HL-60/S4 treated with retinoic acid at 250 ng/mL for 4 days and 3 days (cell line): Measurements from ENCODE around the gene ZBTB6.
"Not testable (repeated sequence)": the region's sequence is repeated elsewhere in the genome, so short reads cannot be mapped to it uniquely, and the experiment has no call there.

Experiments used
- in situ Hi-C: fragments of 300-500 bp; cut with MboI; formaldehyde crosslinking; loops from 2 replicates; pipeline ENCODE4 v1.7.0; 2022; ENCODE audit warnings: low sequenced_read_pairs

The ZBTB6 gene

DNA sequence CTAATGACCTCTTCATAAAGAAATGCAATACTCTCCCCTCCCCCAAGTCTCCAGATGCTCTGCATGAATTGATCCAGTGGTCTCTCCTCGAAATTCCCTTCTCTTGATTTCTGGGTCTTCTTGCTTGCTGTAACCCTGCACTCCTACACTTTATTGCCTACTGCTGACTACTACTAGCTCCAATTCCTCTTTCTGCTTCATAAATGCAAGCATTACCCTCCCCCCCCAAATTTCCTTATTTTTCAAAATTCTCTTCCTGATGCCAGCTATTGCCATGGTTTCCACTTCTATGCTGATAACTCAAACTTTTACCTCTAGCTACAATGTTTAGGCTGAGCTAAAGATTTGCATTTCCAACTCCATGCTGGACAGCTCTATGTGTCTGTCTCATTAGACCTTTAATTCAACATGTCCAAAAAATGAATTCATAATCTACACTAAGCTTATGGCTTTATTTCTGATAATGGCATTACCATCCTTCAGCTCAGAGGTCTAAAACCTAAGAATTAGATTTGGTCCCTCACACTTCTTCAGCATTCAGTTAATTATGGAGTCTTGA, 16.8 kb upstream of the ZBTB6 start:
- in situ Hi-C loops, result no loop called here

DNA sequence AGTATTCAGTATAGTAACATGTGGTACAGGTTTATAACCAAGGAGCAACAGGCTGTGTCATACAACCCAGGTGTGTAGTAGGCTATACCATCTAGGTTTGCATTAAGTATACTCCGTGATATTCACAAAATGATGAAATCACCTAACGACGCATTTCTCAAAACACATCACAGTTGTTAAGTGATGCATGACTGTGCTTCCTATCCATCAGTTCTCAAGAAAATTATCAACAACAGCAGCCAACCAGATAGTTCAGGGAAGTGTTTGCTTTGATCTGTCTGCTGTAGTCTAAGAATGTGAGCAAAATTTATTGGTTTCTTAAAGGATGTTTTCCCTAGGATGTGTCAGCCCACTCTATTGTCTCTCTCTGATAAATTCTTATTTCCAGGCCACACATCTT, 10.8 kb upstream of the ZBTB6 start:
- in situ Hi-C loops, result no loop called here

DNA sequence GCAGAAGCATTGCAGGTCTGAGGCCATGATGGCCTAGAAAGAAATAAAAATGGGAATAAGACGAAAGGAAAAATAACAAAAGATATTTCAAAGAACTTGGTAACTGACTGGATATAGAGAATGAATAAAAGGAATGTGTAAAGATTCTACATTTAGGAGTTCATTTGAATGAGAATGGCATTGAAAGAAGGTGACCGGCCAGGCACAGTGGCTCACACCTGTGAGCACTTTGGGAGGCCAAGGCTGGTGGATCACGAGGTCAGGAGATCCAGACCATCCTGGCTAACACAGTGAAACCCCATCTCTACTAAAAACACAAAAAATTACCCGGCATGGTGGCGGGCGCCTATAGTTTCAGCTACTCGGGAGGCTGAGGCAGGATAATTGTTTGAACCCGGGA, 9.6 kb upstream of the ZBTB6 start:
- in situ Hi-C loops, result no loop called here

GRCh38 chr9:122918310-122918709, 5.2 kb upstream of the ZBTB6 start:
- in situ Hi-C loops, result no loop called here

DNA sequence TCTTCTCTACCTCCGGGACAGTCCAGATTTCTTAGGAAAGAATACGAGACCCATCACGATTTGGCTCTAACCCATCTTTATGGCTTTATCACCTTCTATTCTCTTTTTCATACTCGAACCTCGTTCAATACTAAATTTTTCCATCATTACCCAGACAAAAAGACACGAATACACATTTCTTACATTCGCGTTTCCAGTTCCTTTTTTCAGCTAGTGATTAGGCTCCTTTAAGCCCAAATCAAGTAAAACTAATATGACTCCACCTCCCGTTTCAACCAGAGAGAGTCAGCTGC, 506 bp downstream of the ZBTB6 start:
- in situ Hi-C loops, result no loop called here

- in situ Hi-C loops, result not testable (repeated sequence)
These were observed 7.0 kb downstream of the ZBTB6 start for GRCh38 chr9:122906122-122906521.

GRCh38 chr9:122904823-122905710, 8.1 kb downstream of the ZBTB6 start, which contains the start of gene RC3H2:
RC3H2 (minus strand) TSS chr9:122905359; CDS start chr9:122897509, 7,850 bp downstream.
- in situ Hi-C loops, result no loop called here

DNA sequence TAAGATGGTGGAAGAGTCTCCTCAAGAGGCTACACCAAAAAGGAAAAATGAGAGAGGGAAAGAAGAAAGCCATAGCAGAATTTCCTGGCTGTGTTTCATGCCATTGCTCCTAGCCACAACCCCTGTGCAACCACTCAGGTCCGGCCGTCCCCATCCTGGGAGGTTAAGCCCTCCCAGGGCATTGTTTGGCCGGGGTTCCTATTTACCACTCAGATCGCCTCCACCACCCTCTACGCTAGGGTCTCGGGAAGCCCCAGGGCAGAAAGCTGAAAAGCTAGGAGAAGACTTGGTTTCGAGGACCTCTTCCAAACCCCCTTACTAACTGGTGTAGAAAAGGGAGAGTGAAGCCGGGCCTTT, 8.7 kb downstream of the ZBTB6 start:
- in situ Hi-C loops, result no loop called here

GRCh38 chr9:122900791-122901190, 12.3 kb downstream of the ZBTB6 start:
- in situ Hi-C loops, result no loop called here

GRCh38 chr9:122897969-122898368, 15.2 kb downstream of the ZBTB6 start:
- in situ Hi-C loops, result no loop called here

- in situ Hi-C loops, result no loop called here
These were observed 24.6 kb downstream of the ZBTB6 start for GRCh38 chr9:122888480-122888879.

- in situ Hi-C loops, result no loop called here
These were observed 30.0 kb downstream of the ZBTB6 start for GRCh38 chr9:122883125-122883524.

DNA sequence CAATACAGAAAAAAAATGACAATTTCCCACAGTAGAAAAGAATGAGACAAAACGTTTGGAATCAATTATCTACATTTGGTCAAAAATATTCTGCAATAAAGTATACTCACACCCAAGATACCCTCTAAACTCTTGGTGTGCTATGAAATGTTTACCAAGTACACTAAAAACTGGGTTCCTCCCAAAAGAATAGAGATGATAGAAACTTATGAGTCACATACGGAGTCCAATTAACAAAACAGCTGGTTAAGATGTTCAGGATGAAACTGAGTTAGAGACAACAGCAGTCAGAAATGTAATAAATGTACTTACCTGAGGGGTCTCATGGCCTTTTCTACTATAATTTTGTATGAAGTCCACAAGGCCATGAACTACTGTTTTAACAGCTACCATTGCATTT, 33.7 kb downstream of the ZBTB6 start:
- in situ Hi-C loops, result no loop called here

DNA sequence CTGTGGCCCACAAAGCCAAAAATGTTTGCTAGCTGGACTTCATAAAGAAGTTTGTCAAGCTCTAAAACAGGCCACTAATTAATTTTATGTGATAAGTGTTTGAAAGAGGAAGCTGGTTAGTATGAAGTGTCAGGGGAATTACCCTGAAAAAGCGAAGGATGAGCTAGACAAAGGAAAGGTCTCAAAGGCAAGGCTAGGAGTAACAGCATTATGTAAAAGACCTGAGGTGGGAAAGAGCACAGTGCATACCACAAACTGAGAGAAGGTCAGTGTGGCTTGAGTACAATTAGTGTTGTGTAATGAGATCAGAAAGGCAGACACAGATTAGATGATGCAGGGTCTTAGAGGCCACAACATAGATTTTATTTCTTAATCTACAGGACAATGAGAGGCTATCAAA, 37.6 kb downstream of the ZBTB6 start:
- in situ Hi-C loops, result no loop called here

DNA sequence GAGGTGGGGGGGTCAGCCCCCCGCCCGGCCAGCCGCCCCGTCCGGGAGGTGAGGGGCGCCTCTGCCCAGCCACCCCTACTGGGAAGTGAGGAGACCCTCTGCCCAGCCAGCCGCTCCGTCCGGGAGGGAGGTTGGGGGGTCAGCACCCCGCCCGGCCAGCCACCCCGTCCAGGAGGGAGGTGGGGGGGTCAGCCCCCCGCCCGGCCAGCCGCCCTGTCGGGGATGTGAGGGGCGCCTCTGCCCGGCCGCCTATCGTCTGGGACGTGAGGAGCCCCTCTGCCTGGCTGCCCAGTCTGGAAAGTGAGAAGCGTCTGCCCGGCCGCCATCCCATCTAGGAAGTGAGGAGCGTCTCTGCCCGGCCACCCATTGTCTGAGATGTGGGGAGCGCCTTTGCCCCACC, 45.8 kb downstream of the ZBTB6 start:
- in situ Hi-C loops, result not testable (repeated sequence)

GRCh38 chr9:122866079-122866478, 47.0 kb downstream of the ZBTB6 start:
- in situ Hi-C loops, result no loop called here

DNA sequence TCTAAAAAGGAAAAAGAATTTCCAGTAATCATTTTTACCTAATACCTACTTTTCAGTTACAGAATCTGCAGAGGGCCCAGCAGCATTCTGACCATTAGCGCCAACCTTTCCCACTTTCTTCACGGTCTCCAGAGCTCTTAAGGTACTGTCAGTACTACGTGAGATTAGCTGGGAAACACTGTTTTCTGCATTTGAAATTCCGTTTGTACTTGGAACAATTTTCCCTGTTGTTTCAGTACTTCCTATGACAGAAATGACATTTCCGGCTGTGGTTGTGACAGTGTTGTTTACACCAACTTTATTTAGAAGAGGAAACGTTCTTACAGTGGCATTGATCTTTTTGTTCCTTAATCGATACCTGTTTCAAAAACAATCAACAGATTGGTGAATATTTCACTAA, 47.8 kb downstream of the ZBTB6 start:
- in situ Hi-C loops, result no loop called here

DNA sequence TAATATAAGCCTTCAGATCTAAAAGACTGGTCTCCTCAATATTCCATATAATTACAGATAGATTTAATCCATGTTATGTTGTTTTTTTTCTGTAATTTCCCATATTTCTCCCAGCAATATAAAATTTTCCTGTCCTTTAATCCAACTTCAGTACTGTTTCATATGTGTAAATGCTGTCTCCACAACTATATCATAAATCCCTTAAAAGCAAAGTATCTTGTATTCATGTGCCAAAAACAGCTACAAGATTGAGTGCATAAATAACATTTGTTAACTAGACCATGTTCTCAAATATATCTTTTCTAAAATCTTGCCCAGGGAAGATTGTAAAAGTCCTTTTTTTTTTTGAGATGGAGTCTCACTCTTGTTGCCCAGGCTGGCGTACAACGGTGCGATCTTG, 49.7 kb downstream of the ZBTB6 start:
- in situ Hi-C loops, result no loop called here

- in situ Hi-C loops, result no loop called here
These were observed 52.6 kb downstream of the ZBTB6 start for GRCh38 chr9:122860319-122861142.
